HepG2 (cell line): ENCODE results near the gene DSCAM. TPM values are rescaled to one million over a fixed set of nuclear protein-coding genes. Genes with fewer than 3 reads are reported as not detected.

Experiments
- ATAC-seq: fragments of 200-7000 bp; cut with Tn5 transposase; 3 replicates; pipeline ENCODE4 v1.9.1; 2020; ENCODE audit warnings: mild to moderate bottlenecking, moderate library complexity
- BruUV-seq: library from RNA; stranded (reverse); fragments of 400-500 nt; replicated peaks from 2 replicates; lab custom pipeline; 2021; lab: Mats Ljungman, UMichigan
- CTCF ChIA-PET: fragments of 300-600 bp; formaldehyde crosslinking; extraction: SDS; loops from one replicate; lab custom pipeline; 2021; ENCODE audit warnings: low total read pairs, inconsistent platforms, low intra/inter-chr PET ratio; lab: Yijun Ruan, JAX
- POLR2A ChIA-PET: fragments of 350-600 bp; sonication (Branson Sonifier 250); formaldehyde crosslinking; loops from one replicate; lab custom pipeline; 2020; ENCODE audit warnings: antibody characterized with exemption, inconsistent platforms; lab: Yijun Ruan, JAX
- DNase-seq: peaks from one replicate; pipeline ENCODE4 v3.0.0-alpha.2; 2015; ENCODE audit warnings: low spot score
- FAIRE-seq: peaks from 3 replicates; lab custom pipeline; 2011; peaks lifted over from hg19 to GRCh38; lab: Jason Lieb, UNC
- H2AFZ ChIP-seq: one replicate; pipeline ENCODE4 v1.6.1; 2011; ENCODE audit warnings: low read length, inconsistent platforms
- H3K27ac ChIP-seq: fragments of 300-600 bp; 3 replicates; pipeline ENCODE4 v1.8.0; 2011; ENCODE audit warnings: mixed run types, mild to moderate bottlenecking, mixed read lengths, low read length, inconsistent platforms; ENCODE audit not compliant: insufficient read depth; ENCODE audit errors: extremely low read length
- H3K27me3 ChIP-seq, 2 experiments: fragments of 200-600 bp in 1 of 2; 2 replicates in 1 of 2; 3 replicates in 1 of 2; pipeline versions ENCODE4 v1.6.0 to v1.8.0; 2011; ENCODE audit warnings: low read length in 2 of 2, mild to moderate bottlenecking in 2 of 2, moderate library complexity in 2 of 2, inconsistent platforms in 1 of 2; ENCODE audit not compliant: insufficient read depth in 2 of 2, control insufficient read depth in 1 of 2
- H3K36me3 ChIP-seq, 2 experiments: fragments of 200-600 bp in 1 of 2; replicated peaks in 1 of 2; 2 replicates in 1 of 2; 3 replicates in 1 of 2; pipeline versions ENCODE4 v1.5.1 to v1.8.0; 2011; ENCODE audit warnings: low read length in 2 of 2, inconsistent platforms in 1 of 2; ENCODE audit not compliant: insufficient read depth in 2 of 2, control insufficient read depth in 1 of 2
- H3K4me1 ChIP-seq: 2 replicates; pipeline ENCODE4 v1.5.1; 2012; ENCODE audit warnings: low read length, inconsistent platforms; ENCODE audit not compliant: insufficient read depth
- H3K4me2 ChIP-seq: 2 replicates; pipeline ENCODE4 v1.6.0; 2011; ENCODE audit warnings: low read depth, low read length, inconsistent platforms
- H3K4me3 ChIP-seq, 3 experiments: fragments of 200-600 bp in 1 of 3; sonication (generic), shearing (Covaris generic) in 1 of 3; replicated peaks in 1 of 3; 2 replicates each; pipeline ENCODE4 v1.5.1; 2011 to 2016; ENCODE audit warnings: low read length in 3 of 3, inconsistent platforms in 2 of 3, low read depth in 2 of 3, mild to moderate bottlenecking in 2 of 3, control low read depth in 1 of 3, mixed read lengths in 1 of 3; ENCODE audit not compliant: insufficient read depth in 1 of 3
- H3K79me2 ChIP-seq: one replicate; pipeline ENCODE4 v1.6.1; 2011; ENCODE audit warnings: low read length, inconsistent platforms; ENCODE audit not compliant: insufficient read depth
- H3K9ac ChIP-seq: 2 replicates; pipeline ENCODE4 v1.6.0; 2011; ENCODE audit warnings: mild to moderate bottlenecking, low read depth, low read length, inconsistent platforms; ENCODE audit not compliant: insufficient read depth
- H3K9me3 ChIP-seq: 2 replicates; pipeline ENCODE4 v1.5.1; 2012; ENCODE audit warnings: mild to moderate bottlenecking, low read length
- H4K20me1 ChIP-seq: 2 replicates; pipeline ENCODE4 v1.6.0; 2011; ENCODE audit warnings: inconsistent platforms, mild to moderate bottlenecking, low read length, moderate library complexity; ENCODE audit not compliant: insufficient read depth
- ETV5 ChIP-seq: IDR thresholded peaks from 2 replicates; pipeline ENCODE4 v1.6.1; 2018; ENCODE audit warnings: missing biosample characterization, missing genetic modification reagents, inconsistent platforms, borderline replicate concordance
- HMG20A ChIP-seq: IDR thresholded peaks from 2 replicates; pipeline ENCODE4 v1.6.1; 2016; ENCODE audit warnings: borderline replicate concordance
- RFX5 ChIP-seq: IDR thresholded peaks from 2 replicates; pipeline ENCODE4 v1.6.1; 2011; ENCODE audit warnings: low read depth, low read length, improper control_type of control experiment
- SALL1 ChIP-seq: sonication (generic); formaldehyde crosslinking; IDR thresholded peaks from 2 replicates; pipeline ENCODE4 v1.8.0; 2022; ENCODE audit warnings: mild to moderate bottlenecking, missing genetic modification reagents
- ZBTB2 ChIP-seq: sonication (generic); formaldehyde crosslinking; IDR thresholded peaks from 2 replicates; pipeline ENCODE4 v1.8.0; 2022; ENCODE audit warnings: low read depth, missing genetic modification reagents
- ZBTB43 ChIP-seq: sonication (generic); formaldehyde crosslinking; conservative IDR thresholded peaks from 2 replicates; pipeline ENCODE4 v1.4.0; 2020; ENCODE audit warnings: missing genetic modification reagents
- ZC3H13 ChIP-seq: sonication (generic); formaldehyde crosslinking; IDR thresholded peaks from 2 replicates; pipeline ENCODE4 v1.8.1; 2023; ENCODE audit warnings: mild to moderate bottlenecking, missing genetic modification reagents, moderate library complexity
- ZNF256 ChIP-seq: sonication (generic); formaldehyde crosslinking; conservative IDR thresholded peaks from 2 replicates; pipeline ENCODE4 v1.4.0; 2020; ENCODE audit warnings: missing genetic modification reagents
- ZNF333 ChIP-seq: sonication (generic); formaldehyde crosslinking; IDR thresholded peaks from 2 replicates; pipeline ENCODE4 v1.4.0; 2020; ENCODE audit warnings: mild to moderate bottlenecking, missing genetic modification reagents, borderline replicate concordance
- ZNF644 ChIP-seq: IDR thresholded peaks from 2 replicates; pipeline ENCODE4 v1.6.1; 2016; ENCODE audit warnings: low read depth
- ZNF879 ChIP-seq: sonication (generic); formaldehyde crosslinking; IDR thresholded peaks from 2 replicates; pipeline ENCODE4 v1.8.1; 2023; ENCODE audit warnings: missing genetic modification reagents
- ZSCAN30 ChIP-seq: sonication (generic); formaldehyde crosslinking; IDR thresholded peaks from 2 replicates; pipeline ENCODE4 v1.5.0; 2020; ENCODE audit warnings: mild to moderate bottlenecking, missing genetic modification reagents
- WGBS: methylation state at CpG from one replicate; pipeline ENCODE4 v1.1.6; 2017; ENCODE audit warnings: low lambda C conversion rate; 5-methylcytosine and 5-hydroxymethylcytosine counted together
- in situ Hi-C: cut with HindIII; loops from 2 replicates; pipeline ENCODE4 v1.10.0; 2017; ENCODE audit warnings: low pct_unique_long_range_greater_than_20kb; ENCODE audit not compliant: extremely low pct_ligation_motif_present
- intact Hi-C: fragments of 100-400 bp; cut with micrococcal nuclease; formaldehyde crosslinking; loops from one replicate; pipeline ENCODE4 v1.10.0; 2022; ENCODE audit not compliant: unreplicated experiment
- polyA plus RNA-seq, 8 experiments: library from polyadenylated mRNA; depleted of rRNA in 3 of 8; stranded (reverse) in 7 of 8; unstranded in 1 of 8; fragments of >200 nt; fragmentation: Illumina TruSeq in 4 of 8; extraction: Trizol in 4 of 8; gene quantifications; 2 replicates each; pipeline versions ENCODE4 v1.2.1 to v1.2.3, GENCODE V29; 2011 to 2016; ENCODE audit warnings: low read depth in 4 of 8, missing spikeins in 1 of 8, mixed read lengths in 1 of 8; ENCODE audit not compliant: insufficient read depth in 1 of 8
- total RNA-seq, 5 experiments: library from RNA; depleted of rRNA; stranded (reverse); fragments of >200 nt; fragmentation: Illumina TruSeq; extraction: Trizol; gene quantifications; 2 replicates each; pipeline ENCODE4 v1.2.3, GENCODE V29; 2016; ENCODE audit warnings: low read depth in 1 of 5

Gene DSCAM
- total and polyA plus RNA-seq, 2 of the 13 experiments (the other 11 are each of a cell fraction or from before 2014, with no cell fraction given) = not detected

GRCh38 chr21:40210251-40210650, 636.7 kb downstream of the DSCAM start:
- in situ Hi-C loops = no loop called here

GRCh38 chr21:40208948-40209345, 638.0 kb downstream of the DSCAM start:
- no peaks in the 10 kb centered on the region for H3K4me1 ChIP-seq
- ATAC-seq = no peak
- POLR2A ChIA-PET = no interaction called here

More at GRCh38 chr21:40210251-40210650, 636.7 kb downstream of the DSCAM start:
- H3K27me3 ChIP-seq = no peaks in the 10 kb centered on the region
- H4K20me1 ChIP-seq = no peaks in the 10 kb centered on the region
- no peak overlapping the region for H3K27ac ChIP-seq
- no peak for DNase-seq
- TF ChIP-seq ZNF644 = no peak
- TF ChIP-seq ZSCAN30 = no peak
- no peak for TF ChIP-seq ZBTB43 (CRISPR knock-in tag)
- TF ChIP-seq ZC3H13 (CRISPR knock-in tag) = no peak
- no peak for TF ChIP-seq ZNF879 (CRISPR knock-in tag)
- H3K36me3 ChIP-seq = no peaks in the 10 kb centered on the region
- peaks cover 94% of the 10 kb centered on the region for H3K9me3 ChIP-seq
- ChIA-PET CTCF (no interaction called here), POLR2A (no interaction called here)
- no peak overlapping the region for H2AFZ ChIP-seq
- no peak for FAIRE-seq
- H3K9ac ChIP-seq = no peak overlapping the region
- WGBS = 3% methylated on average over 2 of the region's 2 CpGs
- no TSS peak for BruUV-seq
- no peak overlapping the region for H3K4me2 ChIP-seq
- intact Hi-C loops = no loop called here
- no peaks in the 10 kb centered on the region for H3K79me2 ChIP-seq
- H3K4me1 ChIP-seq = no peaks in the 10 kb centered on the region
- H3K4me3 ChIP-seq = no peak overlapping the region
- ATAC-seq = no peak

More at GRCh38 chr21:40208948-40209345, 638.0 kb downstream of the DSCAM start:
- CTCF ChIA-PET = no interaction called here
- Histone ChIP-seq H3K9ac (no peak overlapping the region), H2AFZ (no peak overlapping the region), H3K27ac (no peak overlapping the region), H3K36me3 (no peaks in the 10 kb centered on the region), H3K9me3 (peaks cover 97% of the 10 kb centered on the region), H4K20me1 (no peaks in the 10 kb centered on the region), H3K79me2 (no peaks in the 10 kb centered on the region), H3K27me3 (no peaks in the 10 kb centered on the region), H3K4me2 (no peak overlapping the region), H3K4me3 (no peak overlapping the region)
- BruUV-seq = no TSS peak
- 17% methylated on average over 5 of the region's 5 CpGs for WGBS
- no peak for DNase-seq
- intact Hi-C loops (no loop called here), in situ Hi-C loops (no loop called here)
- no peak for TF ChIP-seq ZNF256
- no peak for TF ChIP-seq ZBTB2 (CRISPR knock-in tag)
- TF ChIP-seq HMG20A = no peak
- TF ChIP-seq SALL1 (CRISPR knock-in tag) = no peak
- TF ChIP-seq ETV5 = no peak
- no peak for TF ChIP-seq ZNF333
- TF ChIP-seq RFX5 = no peak
- TF ChIP-seq, all 625 proteins: peak for 0
- FAIRE-seq = no peak
